ENCODE measurements around the gene TSPAN5.

TSPAN5 gene

DNA sequence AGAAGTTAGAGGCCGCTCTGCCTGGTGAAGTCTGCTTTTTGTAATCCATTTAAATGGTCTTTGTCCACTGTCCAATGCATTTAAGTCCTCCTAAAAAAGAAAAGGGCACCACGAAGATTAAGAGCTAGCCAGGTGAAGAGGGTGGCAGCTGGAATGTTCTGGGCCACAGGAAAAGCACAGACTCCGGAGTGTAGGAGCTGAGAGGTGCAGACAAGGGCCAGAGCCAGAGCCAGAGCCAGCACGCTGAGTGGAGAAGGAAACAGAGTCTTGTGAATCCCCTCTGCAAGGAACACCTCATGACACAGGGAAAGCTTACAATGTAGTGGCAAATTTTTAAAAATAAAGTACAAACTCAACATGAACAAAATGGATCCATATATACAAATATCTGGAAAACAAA is 83.6 kb downstream of the TSPAN5 start:
- H3K27me3 ChIP-seq (ENCODE audit: insufficient read depth, low read length): no peaks in the 10 kb centered on the region
- H3K4me1 ChIP-seq (ENCODE audit: insufficient read depth, low read length): no peaks in the 10 kb centered on the region
- H3K9me3 ChIP-seq (ENCODE audit: insufficient read depth, low read depth, low read length): no peaks in the 10 kb centered on the region
- no peaks in the 10 kb centered on the region for H3K36me3 ChIP-seq (ENCODE audit: insufficient read depth, low read depth, low read length)
- H3K9ac ChIP-seq (ENCODE audit: low read depth, low read length): no peak overlapping the region
- no peak overlapping the region for H3K4me3 ChIP-seq (ENCODE audit: low read length)
- H3K27ac ChIP-seq (ENCODE audit: low read length): no peak overlapping the region

DNA sequence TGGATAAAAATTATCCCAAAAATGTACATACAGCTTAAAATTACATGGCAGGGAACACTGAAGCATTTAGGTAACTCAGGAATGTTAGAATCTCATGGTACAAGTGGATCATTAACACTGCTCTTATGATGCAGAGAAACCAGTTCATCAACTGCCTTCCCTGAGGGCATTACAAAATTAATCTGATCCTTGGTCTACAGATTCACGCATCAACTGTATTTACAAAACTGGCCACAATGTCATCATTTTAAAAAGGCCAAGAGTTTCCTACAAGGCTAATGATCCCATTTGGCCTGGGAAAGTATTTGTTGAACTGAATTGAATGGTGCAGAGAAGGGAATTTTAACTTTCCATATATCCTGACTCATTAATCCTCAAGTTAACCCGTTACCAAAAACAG is 84.6 kb downstream of the TSPAN5 start:
- H3K36me3 ChIP-seq (ENCODE audit: insufficient read depth, low read depth, low read length): no peaks in the 10 kb centered on the region
- no peaks in the 10 kb centered on the region for H3K4me1 ChIP-seq (ENCODE audit: insufficient read depth, low read length)
- H3K27me3 ChIP-seq (ENCODE audit: insufficient read depth, low read length): no peaks in the 10 kb centered on the region
- no peak overlapping the region for H3K27ac ChIP-seq (ENCODE audit: low read length)
- H3K4me3 ChIP-seq (ENCODE audit: low read length): no peak overlapping the region
- no peak overlapping the region for H3K9ac ChIP-seq (ENCODE audit: low read depth, low read length)
- no peaks in the 10 kb centered on the region for H3K9me3 ChIP-seq (ENCODE audit: insufficient read depth, low read depth, low read length)

DNA sequence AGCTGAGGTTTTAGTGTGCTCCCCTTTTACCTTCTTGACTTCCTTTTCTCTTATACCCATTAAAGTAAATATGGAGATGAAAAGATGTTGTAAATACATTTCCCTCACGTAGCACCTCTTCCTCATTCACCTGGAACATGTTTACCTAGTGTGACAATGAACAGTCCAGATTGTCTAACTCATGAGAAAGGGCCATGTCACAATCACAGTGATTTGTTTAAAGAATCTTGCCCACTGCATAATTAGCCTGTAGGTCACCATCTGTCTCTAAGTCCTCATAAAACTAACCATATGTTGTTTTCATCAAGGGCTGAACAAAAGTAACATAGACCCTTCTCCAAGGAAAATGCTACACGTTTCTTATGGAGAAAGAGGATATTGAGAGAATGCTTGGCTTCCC is 85.7 kb downstream of the TSPAN5 start:
- Histone ChIP-seq H3K27me3 (ENCODE audit: insufficient read depth, low read length) (no peaks in the 10 kb centered on the region), H3K27ac (ENCODE audit: low read length) (no peak overlapping the region), H3K9ac (ENCODE audit: low read depth, low read length) (no peak overlapping the region), H3K4me1 (ENCODE audit: insufficient read depth, low read length) (no peaks in the 10 kb centered on the region), H3K36me3 (ENCODE audit: insufficient read depth, low read depth, low read length) (no peaks in the 10 kb centered on the region), H3K9me3 (ENCODE audit: insufficient read depth, low read depth, low read length) (no peaks in the 10 kb centered on the region), H3K4me3 (ENCODE audit: low read length) (no peak overlapping the region)

DNA sequence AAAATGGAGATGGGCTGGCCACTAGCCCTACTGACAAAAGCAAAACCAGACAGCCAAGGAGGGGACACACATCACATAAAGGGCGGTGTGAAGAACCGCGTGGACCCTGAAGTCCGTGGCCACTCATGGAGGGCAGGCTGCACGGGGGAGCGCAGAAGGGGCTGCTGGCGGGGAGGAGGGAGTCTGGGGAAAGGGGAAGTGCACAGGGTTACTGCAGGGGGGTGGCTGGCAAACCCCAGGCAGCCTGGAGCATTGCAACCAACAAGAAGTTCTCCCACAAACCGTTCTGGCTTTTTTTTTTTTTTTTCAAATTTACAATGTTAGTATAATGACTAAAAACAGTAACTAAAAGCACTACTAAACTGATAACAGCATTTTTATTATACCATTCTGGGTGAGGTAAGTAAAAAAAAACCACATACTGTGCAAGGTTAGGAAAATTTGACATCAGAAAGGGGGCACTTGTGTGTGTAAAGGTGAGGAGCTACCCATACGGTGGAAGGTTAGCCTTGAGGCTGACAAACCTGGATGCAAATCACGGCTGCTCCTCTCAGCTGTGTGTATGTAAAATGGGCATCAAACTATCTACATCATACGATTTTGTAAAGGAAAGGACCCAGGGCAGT is 87.1 kb downstream of the TSPAN5 start:
- Histone ChIP-seq H3K9me3 (ENCODE audit: insufficient read depth, low read depth, low read length) (no peaks in the 10 kb centered on the region), H3K36me3 (ENCODE audit: insufficient read depth, low read depth, low read length) (no peaks in the 10 kb centered on the region), H3K4me1 (ENCODE audit: insufficient read depth, low read length) (peaks cover 8% of the 10 kb centered on the region; the same call in 1 of the 2 replicates), H3K27me3 (ENCODE audit: insufficient read depth, low read length) (no peaks in the 10 kb centered on the region), H3K27ac (ENCODE audit: low read length) (no peak overlapping the region), H3K4me3 (ENCODE audit: low read length) (no peak overlapping the region), H3K9ac (ENCODE audit: low read depth, low read length) (no peak overlapping the region)

DNA sequence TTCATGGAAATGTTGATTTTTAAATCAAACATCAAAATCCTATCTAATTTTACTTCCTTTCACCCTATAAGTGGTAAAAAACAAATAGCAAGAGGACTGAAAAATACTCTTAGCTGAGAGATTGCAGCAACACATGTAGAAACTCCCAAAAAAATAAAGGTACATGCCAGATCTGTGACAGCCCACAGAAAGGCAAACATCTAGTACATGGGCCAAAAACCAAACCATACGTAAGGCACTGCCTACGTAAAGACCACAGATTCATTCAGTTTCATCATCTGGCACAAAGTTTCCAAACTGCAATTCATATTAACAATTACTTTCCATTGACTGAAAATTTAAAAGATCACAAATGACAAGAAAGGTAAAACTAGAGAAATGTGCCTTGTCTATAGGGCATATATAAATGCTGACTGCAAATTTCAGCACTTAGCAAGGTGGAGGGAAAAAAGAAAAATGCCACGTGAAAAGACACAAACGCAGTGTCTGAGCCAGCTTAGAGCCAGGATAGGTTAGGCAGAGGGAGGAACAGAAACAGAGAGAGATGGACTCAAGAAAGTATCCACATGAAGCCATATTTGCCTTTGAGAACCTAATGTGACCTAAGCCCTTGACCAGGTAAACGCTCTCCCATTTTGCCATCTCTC is 88.1 kb downstream of the TSPAN5 start:
- Histone ChIP-seq H3K27me3 (ENCODE audit: insufficient read depth, low read length) (no peaks in the 10 kb centered on the region), H3K27ac (ENCODE audit: low read length) (no peak overlapping the region), H3K9me3 (ENCODE audit: insufficient read depth, low read depth, low read length) (no peaks in the 10 kb centered on the region), H3K9ac (ENCODE audit: low read depth, low read length) (no peak overlapping the region), H3K36me3 (ENCODE audit: insufficient read depth, low read depth, low read length) (no peaks in the 10 kb centered on the region), H3K4me3 (ENCODE audit: low read length) (no peak overlapping the region), H3K4me1 (ENCODE audit: insufficient read depth, low read length) (peaks cover 16% of the 10 kb centered on the region; the same call in 1 of the 2 replicates)

GRCh38 chr4:98568941-98569663 is 89.3 kb downstream of the TSPAN5 start:
- no peaks in the 10 kb centered on the region for H3K9me3 ChIP-seq (ENCODE audit: insufficient read depth, low read depth, low read length)
- peaks cover 16% of the 10 kb centered on the region; the same call in 1 of the 2 replicates for H3K4me1 ChIP-seq (ENCODE audit: insufficient read depth, low read length)
- H3K27ac ChIP-seq (ENCODE audit: low read length): no peak overlapping the region

DNA sequence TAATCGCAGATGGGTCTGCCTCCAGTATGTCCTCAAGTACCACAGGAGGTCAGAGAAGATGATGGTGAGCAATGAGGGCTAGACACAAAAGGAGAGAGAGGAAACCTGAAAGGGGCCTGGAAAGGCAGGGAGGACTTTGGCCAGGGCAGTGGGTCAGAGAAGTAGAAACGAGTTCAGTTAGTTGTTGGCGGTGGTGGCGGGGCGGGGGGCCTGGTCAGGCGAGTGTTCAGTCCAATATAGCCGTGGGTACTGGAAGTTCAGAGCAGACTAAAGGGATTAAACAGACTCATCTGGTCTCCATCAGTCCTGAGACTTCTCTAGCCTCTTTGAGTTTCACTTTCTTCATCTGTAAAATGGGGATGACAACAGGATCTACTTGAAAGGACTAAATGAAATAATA is 90.8 kb downstream of the TSPAN5 start:
- Histone ChIP-seq H3K36me3 (ENCODE audit: insufficient read depth, low read depth, low read length) (no peaks in the 10 kb centered on the region), H3K9me3 (ENCODE audit: insufficient read depth, low read depth, low read length) (no peaks in the 10 kb centered on the region), H3K4me3 (ENCODE audit: low read length) (no peak overlapping the region), H3K9ac (ENCODE audit: low read depth, low read length) (no peak overlapping the region), H3K4me1 (ENCODE audit: insufficient read depth, low read length) (peaks cover 16% of the 10 kb centered on the region; the same call in 1 of the 2 replicates), H3K27me3 (ENCODE audit: insufficient read depth, low read length) (no peaks in the 10 kb centered on the region), H3K27ac (ENCODE audit: low read length) (no peak overlapping the region)

More at GRCh38 chr4:98568941-98569663, 89.3 kb downstream of the TSPAN5 start:
- Histone ChIP-seq H3K4me3 (ENCODE audit: low read length) (no peak overlapping the region), H3K9ac (ENCODE audit: low read depth, low read length) (no peak overlapping the region), H3K27me3 (ENCODE audit: insufficient read depth, low read length) (no peaks in the 10 kb centered on the region), H3K36me3 (ENCODE audit: insufficient read depth, low read depth, low read length) (no peaks in the 10 kb centered on the region)

DNA sequence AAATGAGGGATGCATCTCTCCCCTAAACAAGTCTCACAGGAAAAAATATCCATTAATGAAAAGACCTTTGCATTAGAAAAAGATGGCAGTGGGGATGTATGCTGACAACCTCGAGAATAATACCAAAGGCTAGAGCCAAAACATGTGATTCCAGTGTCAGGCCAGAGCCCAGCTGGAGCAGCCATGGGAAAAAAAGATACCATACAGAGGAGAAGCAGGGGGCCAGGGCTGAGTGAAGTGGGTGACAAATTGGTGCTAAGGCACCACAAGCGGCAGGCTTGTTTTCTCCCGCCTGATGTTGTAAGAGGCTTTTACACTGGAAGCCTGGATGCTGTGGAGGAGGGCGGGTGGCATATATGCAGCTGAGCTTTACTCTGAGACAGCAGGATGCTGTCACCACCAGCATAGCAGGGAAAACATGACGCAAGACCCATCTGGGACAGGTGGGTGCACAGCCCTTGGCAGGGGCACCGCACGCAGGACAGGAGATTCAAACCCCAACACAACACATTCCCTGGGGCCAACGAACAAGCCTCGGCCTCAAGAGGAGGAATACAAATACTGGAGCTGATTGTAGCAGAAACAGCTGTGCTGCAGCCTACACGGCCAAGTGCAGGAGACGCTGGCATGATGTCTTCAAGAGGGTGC is 91.9 kb downstream of the TSPAN5 start:
- Histone ChIP-seq H3K9ac (ENCODE audit: low read depth, low read length) (no peak overlapping the region), H3K9me3 (ENCODE audit: insufficient read depth, low read depth, low read length) (no peaks in the 10 kb centered on the region), H3K27me3 (ENCODE audit: insufficient read depth, low read length) (no peaks in the 10 kb centered on the region), H3K36me3 (ENCODE audit: insufficient read depth, low read depth, low read length) (no peaks in the 10 kb centered on the region), H3K4me1 (ENCODE audit: insufficient read depth, low read length) (peaks cover 16% of the 10 kb centered on the region; the same call in 1 of the 2 replicates), H3K27ac (ENCODE audit: low read length) (no peak overlapping the region), H3K4me3 (ENCODE audit: low read length) (no peak overlapping the region)

DNA sequence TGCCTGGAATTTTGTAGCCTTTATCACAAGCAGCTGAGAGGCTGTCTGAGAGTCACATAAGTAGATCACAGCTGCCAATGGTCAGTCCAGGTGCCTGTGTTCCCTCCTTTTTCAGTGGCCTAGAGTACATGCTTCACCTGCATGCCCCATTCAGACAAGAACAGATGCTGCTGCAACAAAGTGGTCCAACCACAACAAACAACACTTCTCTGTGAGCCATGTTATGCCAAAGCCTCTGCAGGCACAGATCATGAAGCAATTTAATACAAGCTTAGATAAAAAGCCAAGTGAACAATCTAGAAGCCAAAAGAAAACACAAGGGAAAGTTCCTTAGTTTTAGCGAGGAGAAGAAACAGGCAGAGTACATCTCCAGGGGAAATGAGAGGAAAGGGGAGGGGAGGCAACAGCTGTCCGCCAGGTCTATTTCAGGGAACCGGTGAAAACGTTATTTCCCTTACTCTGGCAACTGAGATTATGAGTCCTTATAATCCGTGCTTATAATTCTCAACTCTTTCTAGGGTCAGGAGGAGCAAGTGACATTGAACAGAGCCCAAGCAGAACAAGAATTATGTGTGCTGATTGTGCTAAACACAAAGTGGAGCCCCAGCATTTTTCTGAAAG is 92.6 kb downstream of the TSPAN5 start:
- Histone ChIP-seq H3K4me3 (ENCODE audit: low read length) (no peak overlapping the region), H3K36me3 (ENCODE audit: insufficient read depth, low read depth, low read length) (no peaks in the 10 kb centered on the region), H3K27ac (ENCODE audit: low read length) (no peak overlapping the region), H3K27me3 (ENCODE audit: insufficient read depth, low read length) (no peaks in the 10 kb centered on the region), H3K9ac (ENCODE audit: low read depth, low read length) (no peak overlapping the region), H3K9me3 (ENCODE audit: insufficient read depth, low read depth, low read length) (no peaks in the 10 kb centered on the region), H3K4me1 (ENCODE audit: insufficient read depth, low read length) (peaks cover 16% of the 10 kb centered on the region; the same call in 1 of the 2 replicates)

GRCh38 chr4:98564852-98565251 is 93.6 kb downstream of the TSPAN5 start:
- Histone ChIP-seq H3K36me3 (ENCODE audit: insufficient read depth, low read depth, low read length) (no peaks in the 10 kb centered on the region), H3K27me3 (ENCODE audit: insufficient read depth, low read length) (no peaks in the 10 kb centered on the region), H3K4me3 (ENCODE audit: low read length) (no peak overlapping the region), H3K27ac (ENCODE audit: low read length) (no peak overlapping the region), H3K9me3 (ENCODE audit: insufficient read depth, low read depth, low read length) (no peaks in the 10 kb centered on the region), H3K9ac (ENCODE audit: low read depth, low read length) (no peak overlapping the region), H3K4me1 (ENCODE audit: insufficient read depth, low read length) (peaks cover 19% of the 10 kb centered on the region; the same call in 1 of the 2 replicates)

DNA sequence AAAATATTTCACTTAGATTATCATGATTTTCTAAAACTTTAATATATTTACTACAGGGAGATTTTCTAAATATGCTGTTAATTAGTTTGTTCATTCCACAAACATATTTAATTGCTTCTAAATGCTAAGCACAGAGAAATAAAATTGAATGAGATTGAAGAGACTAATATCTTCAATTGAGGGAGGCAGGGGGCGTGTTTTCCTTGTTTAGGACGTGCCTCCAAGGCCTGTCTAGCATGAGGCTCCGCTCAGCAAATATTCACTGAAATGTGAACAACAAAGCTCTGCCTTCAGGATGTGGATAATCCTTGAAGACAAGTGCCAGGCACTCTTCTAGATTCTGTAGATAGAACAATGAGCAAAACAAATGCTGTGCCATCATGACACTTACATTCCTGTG is 98.1 kb downstream of the TSPAN5 start:
- Histone ChIP-seq H3K4me1 (ENCODE audit: insufficient read depth, low read length) (peaks cover 37% of the 10 kb centered on the region), H3K27me3 (ENCODE audit: insufficient read depth, low read length) (no peaks in the 10 kb centered on the region), H3K4me3 (ENCODE audit: low read length) (no peak overlapping the region), H3K36me3 (ENCODE audit: insufficient read depth, low read depth, low read length) (no peaks in the 10 kb centered on the region), H3K9me3 (ENCODE audit: insufficient read depth, low read depth, low read length) (no peaks in the 10 kb centered on the region), H3K27ac (ENCODE audit: low read length) (no peak overlapping the region), H3K9ac (ENCODE audit: low read depth, low read length) (no peak overlapping the region)
